GM12801 (cell line): ENCODE results near the gene AKAP4.

Experiments
- TF ChIP-seq, protein P1 (sequence below): IDR thresholded peaks from one replicate; pipeline ENCODE4 v1.5.1; 2011; ENCODE audit warnings: control low read depth; ENCODE audit not compliant: insufficient read length; ENCODE audit errors: extremely low read depth

Gene AKAP4

DNA sequence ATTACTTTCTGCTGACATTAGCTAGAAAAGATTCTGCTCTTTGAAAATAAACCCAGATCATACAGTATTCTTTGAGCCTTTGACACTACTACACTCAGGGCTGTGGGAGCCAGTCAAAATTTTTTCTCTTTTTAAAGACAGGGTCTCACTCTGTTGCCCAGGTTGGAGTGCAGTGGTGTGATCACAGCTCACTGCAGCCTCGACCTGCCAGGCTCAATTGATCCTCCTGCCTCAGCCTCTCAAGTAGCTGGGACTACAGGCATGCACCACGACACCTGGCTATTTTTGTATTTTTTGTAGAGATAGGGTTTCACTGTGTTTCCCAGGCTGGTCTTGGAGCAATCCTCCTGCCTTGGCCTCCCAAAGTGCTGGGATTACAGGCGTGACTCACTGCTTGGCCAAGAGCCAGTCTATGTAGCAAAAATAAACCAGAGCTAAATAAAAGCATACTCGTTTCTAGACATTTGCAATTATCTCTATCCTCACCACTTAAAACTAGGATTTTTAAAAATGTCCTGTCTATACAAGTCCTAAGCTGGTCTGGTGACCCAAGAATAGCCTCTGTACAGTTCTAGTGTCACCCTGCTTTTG, 43.2 kb downstream of the AKAP4 start:
- TF ChIP-seq, protein P1, sequence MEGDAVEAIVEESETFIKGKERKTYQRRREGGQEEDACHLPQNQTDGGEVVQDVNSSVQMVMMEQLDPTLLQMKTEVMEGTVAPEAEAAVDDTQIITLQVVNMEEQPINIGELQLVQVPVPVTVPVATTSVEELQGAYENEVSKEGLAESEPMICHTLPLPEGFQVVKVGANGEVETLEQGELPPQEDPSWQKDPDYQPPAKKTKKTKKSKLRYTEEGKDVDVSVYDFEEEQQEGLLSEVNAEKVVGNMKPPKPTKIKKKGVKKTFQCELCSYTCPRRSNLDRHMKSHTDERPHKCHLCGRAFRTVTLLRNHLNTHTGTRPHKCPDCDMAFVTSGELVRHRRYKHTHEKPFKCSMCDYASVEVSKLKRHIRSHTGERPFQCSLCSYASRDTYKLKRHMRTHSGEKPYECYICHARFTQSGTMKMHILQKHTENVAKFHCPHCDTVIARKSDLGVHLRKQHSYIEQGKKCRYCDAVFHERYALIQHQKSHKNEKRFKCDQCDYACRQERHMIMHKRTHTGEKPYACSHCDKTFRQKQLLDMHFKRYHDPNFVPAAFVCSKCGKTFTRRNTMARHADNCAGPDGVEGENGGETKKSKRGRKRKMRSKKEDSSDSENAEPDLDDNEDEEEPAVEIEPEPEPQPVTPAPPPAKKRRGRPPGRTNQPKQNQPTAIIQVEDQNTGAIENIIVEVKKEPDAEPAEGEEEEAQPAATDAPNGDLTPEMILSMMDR, result no peak

DNA sequence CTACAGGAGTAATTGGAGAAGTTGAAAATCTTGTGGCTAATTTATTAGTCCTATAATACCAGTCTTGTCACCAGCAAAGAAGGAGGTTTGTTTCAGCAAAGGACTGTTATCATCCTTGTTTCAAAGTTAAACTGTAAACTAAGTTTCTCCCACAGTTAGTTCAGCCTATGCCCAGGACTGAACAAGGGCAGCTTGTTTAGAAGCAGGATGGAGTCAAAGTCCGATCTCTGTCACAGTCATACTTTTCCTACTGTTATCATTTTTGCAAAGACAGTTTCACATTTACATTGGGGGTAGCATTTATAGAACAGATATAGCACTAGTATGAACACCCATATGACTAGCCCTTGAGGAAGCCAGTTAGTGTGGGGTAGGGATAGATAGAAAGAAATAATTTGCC, 46.4 kb downstream of the AKAP4 start:
- TF ChIP-seq, protein P1, result no peak

DNA sequence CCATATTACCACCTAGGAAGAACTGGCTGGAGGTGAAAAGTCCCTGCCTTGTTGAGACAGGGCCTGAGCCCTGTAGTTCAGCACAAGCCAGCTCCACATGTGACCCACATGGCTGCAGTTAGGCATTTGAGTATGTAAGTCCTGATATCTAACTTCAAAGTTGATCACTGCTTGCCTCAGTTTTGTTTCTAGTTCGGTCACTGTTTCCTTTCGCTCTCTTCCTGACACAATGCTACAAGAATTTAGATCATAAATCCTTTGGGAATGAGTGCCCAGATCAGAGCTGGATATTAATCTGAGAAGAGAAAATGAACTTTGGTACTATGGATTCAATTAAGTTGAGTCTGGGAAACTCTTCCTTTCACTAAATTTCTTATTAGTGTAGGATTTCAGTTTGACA, 48.4 kb downstream of the AKAP4 start:
- TF ChIP-seq, protein P1, result no peak

DNA sequence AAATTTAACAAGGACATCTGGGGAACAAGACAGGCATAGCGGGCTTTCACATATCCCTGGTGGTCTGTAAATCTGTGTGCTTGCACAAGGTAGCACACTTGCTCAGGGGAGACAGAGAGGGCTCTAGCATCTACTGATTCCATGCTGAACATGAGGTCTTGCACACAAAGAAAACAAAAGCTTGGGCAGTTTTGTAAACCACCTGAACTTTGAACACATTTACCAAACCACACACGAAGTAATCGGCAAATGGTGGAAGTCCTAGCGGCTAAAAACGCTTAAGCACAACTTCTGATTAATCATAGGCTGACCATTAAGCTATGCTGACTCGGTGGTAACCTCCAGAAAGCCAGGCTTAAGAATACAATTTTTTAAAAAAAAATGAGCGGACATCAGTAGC, 52.8 kb downstream of the AKAP4 start:
- TF ChIP-seq, protein P1, result no peak
